ENCODE measurements around the gene VGLL3. TPM values are rescaled to one million over a fixed set of nuclear protein-coding genes. Genes with fewer than 3 reads are reported as not detected.

Gene VGLL3
- total and polyA plus RNA-seq, 9 donors: 7.7 to 36.3 (median 20.4) TPM

GRCh38 chr3:86991840-86992435 is 989 bp upstream of the VGLL3 start:
- Histone ChIP-seq H3K27me3 (no peaks in the 10 kb centered on the region), H3K36me3 (no peaks in the 10 kb centered on the region), H3K4me3 (no peak overlapping the region), H3K4me1 (ENCODE audit: insufficient read depth) (no peaks in the 10 kb centered on the region), H3K9me3 (no peaks in the 10 kb centered on the region), H3K27ac (peak overlapping the region in 1 of 2 donors; percentile 95)
- no peak for TF ChIP-seq POLR2A (IDR thresholded peaks at IDR 0.05)
- no peak for TF ChIP-seq EP300 (IDR thresholded peaks at IDR 0.05)
- no peak for TF ChIP-seq CTCF (IDR thresholded peaks at IDR 0.05)
- intact Hi-C loops (cut with DNase I): loop anchor here in 1 of 4 donors (10.0 kb wide), 1 partner anchor 93 kb away; no protein-coding TSS in a partner anchor
- 31 to 53% (median 41%) methylated on average over 8 of the region's 8 CpGs for WGBS, 3 donors
- no peak for DNase-seq

GRCh38 chr3:86991482-86991815 is 500 bp upstream of the VGLL3 start:
- Histone ChIP-seq H3K4me3 (peak overlapping the region; percentile 70), H3K9me3 (no peaks in the 10 kb centered on the region), H3K36me3 (no peaks in the 10 kb centered on the region), H3K4me1 (ENCODE audit: insufficient read depth) (no peaks in the 10 kb centered on the region), H3K27me3 (no peaks in the 10 kb centered on the region), H3K27ac (peak overlapping the region; percentile 76 to 95)
- 1 to 3% (median 3%) methylated on average over 7 of the region's 7 CpGs for WGBS, 3 donors
- intact Hi-C loops (cut with DNase I): loop anchor here in 1 of 4 donors (10.0 kb wide), 1 partner anchor 93 kb away; no protein-coding TSS in a partner anchor
- TF ChIP-seq CTCF (IDR thresholded peaks at IDR 0.05) (no peak), POLR2A (IDR thresholded peaks at IDR 0.05) (no peak), EP300 (IDR thresholded peaks at IDR 0.05) (no peak)
- DNase-seq: no peak

GRCh38 chr3:86990012-86990733 is 776 bp downstream of the VGLL3 start:
- no peaks in the 10 kb centered on the region for H3K36me3 ChIP-seq
- peak; percentile 38 to 68 (median 60) for DNase-seq
- peak overlapping the region; percentile 70 for H3K4me3 ChIP-seq
- H3K27ac ChIP-seq: peak overlapping the region; percentile 76 to 95
- H3K9me3 ChIP-seq: no peaks in the 10 kb centered on the region
- WGBS, 3 donors: 1 to 4% (median 3%) methylated on average over 25 to 29 of the region's 29 CpGs
- no peaks in the 10 kb centered on the region for H3K27me3 ChIP-seq
- TF ChIP-seq EP300 (IDR thresholded peaks at IDR 0.05) (no peak), POLR2A (IDR thresholded peaks at IDR 0.05) (no peak), CTCF (IDR thresholded peaks at IDR 0.05) (no peak)
- intact Hi-C loops (cut with DNase I): loop anchor here in 1 of 4 donors (10.0 kb wide), 1 partner anchor 95 kb away; no protein-coding TSS in a partner anchor
- peaks cover 2% of the 10 kb centered on the region for H3K4me1 ChIP-seq (ENCODE audit: insufficient read depth)

- WGBS, 3 donors: 16 to 26% (median 19%) methylated on average over 7 of the region's 7 CpGs
- TF ChIP-seq EP300 (IDR thresholded peaks at IDR 0.05): no peak
- TF ChIP-seq POLR2A (IDR thresholded peaks at IDR 0.05): no peak
- TF ChIP-seq CTCF (IDR thresholded peaks at IDR 0.05): no peak
- intact Hi-C loops (cut with DNase I): loop anchor here in 1 of 4 donors (10.0 kb wide), 1 partner anchor 95 kb away; no protein-coding TSS in a partner anchor
- Histone ChIP-seq H3K4me3 (peak overlapping the region; percentile 70), H3K4me1 (ENCODE audit: insufficient read depth) (peaks cover 2% of the 10 kb centered on the region), H3K9me3 (no peaks in the 10 kb centered on the region), H3K36me3 (no peaks in the 10 kb centered on the region), H3K27ac (peak overlapping the region; percentile 76 to 95), H3K27me3 (no peaks in the 10 kb centered on the region)
- DNase-seq: peak in 1 of 5 donors; percentile 39
These were observed 1.3 kb downstream of the VGLL3 start for GRCh38 chr3:86989611-86990010.
